Thyroid gland (tissue), 4 donors: Measurements from ENCODE around the gene PRSS2.

ENCODE experiments used
- POLR2A ChIP-seq, 2 donors: fragments of 450-650 bp; IDR thresholded peaks; one replicate each; pipeline ENCODE4 v1.6.1; 2017; ENCODE audit warnings: antibody characterized with exemption in 2 of 2, mild to moderate bottlenecking in 2 of 2, moderate library complexity in 1 of 2
- TF ChIP-seq, protein P1 (sequence below), 6 experiments: fragments of 200-600 bp in 3 of 6; fragments of 450-650 bp in 3 of 6; sonication (generic) in 3 of 6; IDR thresholded peaks; one replicate each; pipeline ENCODE4 v1.5.1; 2016 to 2019; ENCODE audit warnings: antibody characterized with exemption in 6 of 6, mild to moderate bottlenecking in 2 of 6, inconsistent platforms in 1 of 6, moderate library complexity in 1 of 6

DNA sequence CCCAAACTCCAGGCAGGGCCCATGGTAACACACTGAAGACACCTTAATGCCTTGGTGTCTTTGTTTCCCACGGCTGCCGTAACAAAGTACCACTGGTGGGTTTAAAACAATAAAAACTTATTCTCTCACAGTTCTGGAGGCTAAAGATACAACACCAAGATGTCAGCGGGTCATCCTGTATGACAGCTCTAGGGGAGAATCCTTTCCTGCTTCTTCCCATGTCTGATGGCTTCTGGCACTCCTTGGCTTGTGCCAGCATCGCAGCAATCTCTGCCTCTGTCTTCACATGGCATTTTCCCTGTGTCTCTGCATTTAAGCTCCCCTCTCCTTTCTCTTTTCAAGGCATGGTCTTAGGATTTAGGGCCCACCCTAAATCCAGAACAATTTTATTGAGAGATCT is 33.1 kb downstream of the PRSS2 start:
- TF ChIP-seq, protein P1, sequence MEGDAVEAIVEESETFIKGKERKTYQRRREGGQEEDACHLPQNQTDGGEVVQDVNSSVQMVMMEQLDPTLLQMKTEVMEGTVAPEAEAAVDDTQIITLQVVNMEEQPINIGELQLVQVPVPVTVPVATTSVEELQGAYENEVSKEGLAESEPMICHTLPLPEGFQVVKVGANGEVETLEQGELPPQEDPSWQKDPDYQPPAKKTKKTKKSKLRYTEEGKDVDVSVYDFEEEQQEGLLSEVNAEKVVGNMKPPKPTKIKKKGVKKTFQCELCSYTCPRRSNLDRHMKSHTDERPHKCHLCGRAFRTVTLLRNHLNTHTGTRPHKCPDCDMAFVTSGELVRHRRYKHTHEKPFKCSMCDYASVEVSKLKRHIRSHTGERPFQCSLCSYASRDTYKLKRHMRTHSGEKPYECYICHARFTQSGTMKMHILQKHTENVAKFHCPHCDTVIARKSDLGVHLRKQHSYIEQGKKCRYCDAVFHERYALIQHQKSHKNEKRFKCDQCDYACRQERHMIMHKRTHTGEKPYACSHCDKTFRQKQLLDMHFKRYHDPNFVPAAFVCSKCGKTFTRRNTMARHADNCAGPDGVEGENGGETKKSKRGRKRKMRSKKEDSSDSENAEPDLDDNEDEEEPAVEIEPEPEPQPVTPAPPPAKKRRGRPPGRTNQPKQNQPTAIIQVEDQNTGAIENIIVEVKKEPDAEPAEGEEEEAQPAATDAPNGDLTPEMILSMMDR (IDR thresholded peaks at IDR 0.05) = no peak
- no peak for TF ChIP-seq POLR2A (IDR thresholded peaks at IDR 0.05)
